ENCODE results near the gene SLC9A6. TPM values are rescaled to one million over a fixed set of nuclear protein-coding genes. Genes with fewer than 3 reads are reported as not detected.

The SLC9A6 gene
- total RNA-seq, 1 donor from 2014 or later: 15.8 TPM

DNA sequence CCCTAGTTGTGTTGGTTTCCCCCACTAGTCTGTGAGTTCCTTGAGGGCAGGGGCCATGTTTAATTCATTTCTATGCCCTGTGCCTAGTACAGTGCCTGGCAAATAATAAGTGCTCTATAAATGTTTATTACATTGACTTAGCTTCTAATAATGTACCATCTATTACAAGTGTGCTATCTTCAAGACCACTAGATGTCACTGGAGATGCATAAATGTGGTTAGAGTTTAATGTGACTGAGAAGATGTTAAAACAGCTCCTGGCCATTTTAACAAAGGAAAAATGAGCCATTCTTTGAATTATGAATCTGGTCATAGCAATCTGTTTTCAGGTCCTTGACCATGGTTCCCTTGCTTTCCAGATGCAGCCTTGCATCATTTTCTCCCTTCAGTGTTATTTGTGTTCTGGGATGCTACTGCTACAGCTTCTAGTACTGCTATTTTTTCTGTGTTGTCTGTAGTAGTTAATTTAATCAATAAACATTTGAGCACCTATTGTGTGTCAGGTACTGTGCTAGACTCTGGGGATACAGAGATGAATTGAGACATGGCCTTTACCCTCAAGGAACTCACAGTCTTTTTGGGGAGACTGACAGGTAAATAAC is 43.2 kb downstream of the SLC9A6 start:
- Mint-ChIP-seq H3K9me3 (no peaks in the 10 kb centered on the region), H3K4me1 (ENCODE audit: unreplicated experiment) (no peaks in the 10 kb centered on the region), H3K4me3 (no peak overlapping the region), H3K27me3 (no peaks in the 10 kb centered on the region), H3K36me3 (peaks cover 4% of the 10 kb centered on the region), H3K27ac (no peak overlapping the region)
- no peak for DNase-seq (ENCODE audit: extremely low spot score, unreplicated experiment)
- TF ChIP-seq, protein P1, sequence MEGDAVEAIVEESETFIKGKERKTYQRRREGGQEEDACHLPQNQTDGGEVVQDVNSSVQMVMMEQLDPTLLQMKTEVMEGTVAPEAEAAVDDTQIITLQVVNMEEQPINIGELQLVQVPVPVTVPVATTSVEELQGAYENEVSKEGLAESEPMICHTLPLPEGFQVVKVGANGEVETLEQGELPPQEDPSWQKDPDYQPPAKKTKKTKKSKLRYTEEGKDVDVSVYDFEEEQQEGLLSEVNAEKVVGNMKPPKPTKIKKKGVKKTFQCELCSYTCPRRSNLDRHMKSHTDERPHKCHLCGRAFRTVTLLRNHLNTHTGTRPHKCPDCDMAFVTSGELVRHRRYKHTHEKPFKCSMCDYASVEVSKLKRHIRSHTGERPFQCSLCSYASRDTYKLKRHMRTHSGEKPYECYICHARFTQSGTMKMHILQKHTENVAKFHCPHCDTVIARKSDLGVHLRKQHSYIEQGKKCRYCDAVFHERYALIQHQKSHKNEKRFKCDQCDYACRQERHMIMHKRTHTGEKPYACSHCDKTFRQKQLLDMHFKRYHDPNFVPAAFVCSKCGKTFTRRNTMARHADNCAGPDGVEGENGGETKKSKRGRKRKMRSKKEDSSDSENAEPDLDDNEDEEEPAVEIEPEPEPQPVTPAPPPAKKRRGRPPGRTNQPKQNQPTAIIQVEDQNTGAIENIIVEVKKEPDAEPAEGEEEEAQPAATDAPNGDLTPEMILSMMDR (conservative IDR thresholded peaks at IDR 0.05): peak; percentile 78

- peaks cover 4% of the 10 kb centered on the region for H3K36me3 Mint-ChIP-seq
- no peak overlapping the region for H3K27ac Mint-ChIP-seq
- H3K27me3 Mint-ChIP-seq: no peaks in the 10 kb centered on the region
- DNase-seq (ENCODE audit: extremely low spot score, unreplicated experiment): no peak
- no peak overlapping the region for H3K4me3 Mint-ChIP-seq
- TF ChIP-seq, protein P1 (conservative IDR thresholded peaks at IDR 0.05): no peak
- H3K4me1 Mint-ChIP-seq (ENCODE audit: unreplicated experiment): no peaks in the 10 kb centered on the region
- no peaks in the 10 kb centered on the region for H3K9me3 Mint-ChIP-seq
Measured at GRCh38 chrX:136029766-136030165, 44.5 kb downstream of the SLC9A6 start.

GRCh38 chrX:136030303-136031191 is 45.3 kb downstream of the SLC9A6 start:
- no peaks in the 10 kb centered on the region for H3K4me1 Mint-ChIP-seq (ENCODE audit: unreplicated experiment)
- no peaks in the 10 kb centered on the region for H3K9me3 Mint-ChIP-seq
- H3K27me3 Mint-ChIP-seq: no peaks in the 10 kb centered on the region
- DNase-seq (ENCODE audit: extremely low spot score, unreplicated experiment): no peak
- TF ChIP-seq, protein P1 (conservative IDR thresholded peaks at IDR 0.05): no peak
- no peak overlapping the region for H3K4me3 Mint-ChIP-seq
- H3K36me3 Mint-ChIP-seq: peaks cover 4% of the 10 kb centered on the region
- H3K27ac Mint-ChIP-seq: no peak overlapping the region

- Mint-ChIP-seq H3K27ac (no peak overlapping the region), H3K9me3 (no peaks in the 10 kb centered on the region), H3K4me1 (ENCODE audit: unreplicated experiment) (no peaks in the 10 kb centered on the region), H3K4me3 (no peak overlapping the region), H3K36me3 (peaks cover 4% of the 10 kb centered on the region), H3K27me3 (no peaks in the 10 kb centered on the region)
- TF ChIP-seq, protein P1 (conservative IDR thresholded peaks at IDR 0.05): no peak
- no peak for DNase-seq (ENCODE audit: extremely low spot score, unreplicated experiment)
Measured at GRCh38 chrX:136031626-136032025, 46.4 kb downstream of the SLC9A6 start.

DNA sequence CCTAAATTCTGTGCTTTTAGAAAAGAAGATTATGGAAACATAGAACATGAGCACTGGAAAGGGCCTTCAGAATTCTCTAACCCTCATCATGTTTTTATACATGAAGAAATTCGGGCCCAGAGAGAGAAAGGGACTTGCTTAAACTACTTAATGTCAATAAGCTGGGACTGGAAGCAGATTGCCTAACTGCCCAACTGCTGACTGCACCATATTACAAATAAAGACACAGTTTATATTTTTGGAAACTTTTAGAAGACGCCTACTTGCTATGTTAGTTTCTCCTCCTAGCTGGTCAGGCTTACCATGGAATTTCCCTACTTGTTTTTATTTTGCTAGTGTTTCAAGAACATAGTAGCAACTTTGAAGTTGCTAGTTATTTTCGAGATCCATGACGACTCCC is 47.1 kb downstream of the SLC9A6 start:
- Mint-ChIP-seq H3K36me3 (peaks cover 4% of the 10 kb centered on the region), H3K9me3 (no peaks in the 10 kb centered on the region), H3K4me1 (ENCODE audit: unreplicated experiment) (no peaks in the 10 kb centered on the region), H3K27ac (no peak overlapping the region), H3K27me3 (no peaks in the 10 kb centered on the region), H3K4me3 (no peak overlapping the region)
- TF ChIP-seq, protein P1 (conservative IDR thresholded peaks at IDR 0.05): no peak
- no peak for DNase-seq (ENCODE audit: extremely low spot score, unreplicated experiment)
